ENCODE measurements around the gene SUPV3L1. TPM values are rescaled to one million over a fixed set of nuclear protein-coding genes. Genes with fewer than 3 reads are reported as not detected.
"Not testable (repeated sequence)": the region's sequence is repeated elsewhere in the genome, so short reads cannot be mapped to it uniquely, and the experiment has no call there.

The SUPV3L1 gene
- total RNA-seq, 1 experiment from 2014 or later, result 47.8 TPM

GRCh38 chr10:69172241-69172982 is 7.6 kb upstream of the SUPV3L1 start:
- TF ChIP-seq, protein P1, sequence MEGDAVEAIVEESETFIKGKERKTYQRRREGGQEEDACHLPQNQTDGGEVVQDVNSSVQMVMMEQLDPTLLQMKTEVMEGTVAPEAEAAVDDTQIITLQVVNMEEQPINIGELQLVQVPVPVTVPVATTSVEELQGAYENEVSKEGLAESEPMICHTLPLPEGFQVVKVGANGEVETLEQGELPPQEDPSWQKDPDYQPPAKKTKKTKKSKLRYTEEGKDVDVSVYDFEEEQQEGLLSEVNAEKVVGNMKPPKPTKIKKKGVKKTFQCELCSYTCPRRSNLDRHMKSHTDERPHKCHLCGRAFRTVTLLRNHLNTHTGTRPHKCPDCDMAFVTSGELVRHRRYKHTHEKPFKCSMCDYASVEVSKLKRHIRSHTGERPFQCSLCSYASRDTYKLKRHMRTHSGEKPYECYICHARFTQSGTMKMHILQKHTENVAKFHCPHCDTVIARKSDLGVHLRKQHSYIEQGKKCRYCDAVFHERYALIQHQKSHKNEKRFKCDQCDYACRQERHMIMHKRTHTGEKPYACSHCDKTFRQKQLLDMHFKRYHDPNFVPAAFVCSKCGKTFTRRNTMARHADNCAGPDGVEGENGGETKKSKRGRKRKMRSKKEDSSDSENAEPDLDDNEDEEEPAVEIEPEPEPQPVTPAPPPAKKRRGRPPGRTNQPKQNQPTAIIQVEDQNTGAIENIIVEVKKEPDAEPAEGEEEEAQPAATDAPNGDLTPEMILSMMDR (IDR thresholded peaks at IDR 0.05; ENCODE audit: unreplicated experiment), result no peak
- Mint-ChIP-seq H3K4me3 (ENCODE audit: low read depth, unreplicated experiment) (no peak overlapping the region), H3K27ac (ENCODE audit: unreplicated experiment) (no peak overlapping the region), H3K9me3 (ENCODE audit: low read depth, unreplicated experiment) (no peaks in the 10 kb centered on the region), H3K36me3 (ENCODE audit: insufficient read depth, unreplicated experiment) (peaks cover 40% of the 10 kb centered on the region), H3K27me3 (ENCODE audit: unreplicated experiment) (no peaks in the 10 kb centered on the region), H3K4me1 (ENCODE audit: low read depth, unreplicated experiment) (no peaks in the 10 kb centered on the region)
- BruUV-seq (replicated peaks), result TSS peak; percentile 53
- CTCF ChIA-PET, result no interaction called here
- no peak for DNase-seq
- intact Hi-C loops (cut with micrococcal nuclease; ENCODE audit: unreplicated experiment), result no loop called here

- BruUV-seq (replicated peaks); H3K9me3 Mint-ChIP-seq (ENCODE audit: low read depth, unreplicated experiment); intact Hi-C loops (cut with micrococcal nuclease; ENCODE audit: unreplicated experiment); H3K4me3 Mint-ChIP-seq (ENCODE audit: low read depth, unreplicated experiment); DNase-seq; H3K4me1 Mint-ChIP-seq (ENCODE audit: low read depth, unreplicated experiment); H3K27ac Mint-ChIP-seq (ENCODE audit: unreplicated experiment); H3K27me3 Mint-ChIP-seq (ENCODE audit: unreplicated experiment): not testable (repeated sequence)
- CTCF ChIA-PET, result interaction anchor here (1.1 kb wide), 1 partner anchor 9 kb away, joined by 3 read pairs; no protein-coding TSS in a partner anchor
- H3K36me3 Mint-ChIP-seq (ENCODE audit: insufficient read depth, unreplicated experiment), result peaks cover 38% of the 10 kb centered on the region
These were observed 4.7 kb upstream of the SUPV3L1 start for GRCh38 chr10:69175326-69175725.

DNA sequence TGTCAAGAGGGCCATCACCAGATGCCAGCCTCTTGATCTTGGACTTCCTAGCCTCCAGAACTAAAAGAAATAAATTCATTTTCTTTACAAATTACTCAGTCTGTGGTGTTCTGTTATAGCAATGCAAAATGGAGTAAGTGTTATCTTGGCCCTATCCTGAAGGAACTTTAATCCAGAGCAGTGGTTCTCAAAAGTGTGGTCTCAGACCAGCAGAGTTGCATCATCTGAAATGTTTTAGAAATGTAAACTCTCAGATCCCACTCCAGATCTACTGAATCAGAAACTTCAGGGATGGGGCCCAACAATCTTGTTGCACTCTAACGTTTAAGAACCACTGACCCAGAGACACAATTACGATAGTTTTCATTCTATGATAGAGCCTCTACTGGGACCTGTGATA is 3.2 kb upstream of the SUPV3L1 start:
- no peak overlapping the region for H3K4me3 Mint-ChIP-seq (ENCODE audit: low read depth, unreplicated experiment)
- H3K27ac Mint-ChIP-seq (ENCODE audit: unreplicated experiment), result no peak overlapping the region
- no TSS peak for BruUV-seq (replicated peaks)
- CTCF ChIA-PET, result no interaction called here
- H3K9me3 Mint-ChIP-seq (ENCODE audit: low read depth, unreplicated experiment), result no peaks in the 10 kb centered on the region
- H3K4me1 Mint-ChIP-seq (ENCODE audit: low read depth, unreplicated experiment), result peaks cover 21% of the 10 kb centered on the region
- peaks cover 34% of the 10 kb centered on the region for H3K36me3 Mint-ChIP-seq (ENCODE audit: insufficient read depth, unreplicated experiment)
- TF ChIP-seq, protein P1 (IDR thresholded peaks at IDR 0.05; ENCODE audit: unreplicated experiment), result no peak
- H3K27me3 Mint-ChIP-seq (ENCODE audit: unreplicated experiment), result no peaks in the 10 kb centered on the region
- intact Hi-C loops (cut with micrococcal nuclease; ENCODE audit: unreplicated experiment), result no loop called here
- DNase-seq, result no peak

- TF ChIP-seq, protein P1 (IDR thresholded peaks at IDR 0.05; ENCODE audit: unreplicated experiment), result no peak
- no peaks in the 10 kb centered on the region for H3K9me3 Mint-ChIP-seq (ENCODE audit: low read depth, unreplicated experiment)
- intact Hi-C loops (cut with micrococcal nuclease; ENCODE audit: unreplicated experiment), result no loop called here
- peaks cover 32% of the 10 kb centered on the region for H3K4me1 Mint-ChIP-seq (ENCODE audit: low read depth, unreplicated experiment)
- peak overlapping the region; percentile 100 for H3K27ac Mint-ChIP-seq (ENCODE audit: unreplicated experiment)
- peak overlapping the region; percentile 99 for H3K4me3 Mint-ChIP-seq (ENCODE audit: low read depth, unreplicated experiment)
- H3K36me3 Mint-ChIP-seq (ENCODE audit: insufficient read depth, unreplicated experiment), result peaks cover 25% of the 10 kb centered on the region
- CTCF ChIA-PET, result interaction anchor here (0.9 kb wide), 1 partner anchor 63 kb away, joined by 11 read pairs; no protein-coding TSS in a partner anchor
- peak; percentile 29 for DNase-seq
- H3K27me3 Mint-ChIP-seq (ENCODE audit: unreplicated experiment), result no peaks in the 10 kb centered on the region
- TSS peak; percentile 88 for BruUV-seq (replicated peaks)
These were observed 818 bp upstream of the SUPV3L1 start for GRCh38 chr10:69179089-69179742.

Data from Calu3 (cell line).